Tibial nerve (tissue), 4 donors: ENCODE measurements around the gene MEGF6. TPM values are rescaled to one million over a fixed set of nuclear protein-coding genes. Genes with fewer than 3 reads are reported as not detected.

Experiments used
- DNase-seq, 2 donors: peaks; one replicate each; pipeline ENCODE4 v3.0.0-alpha.2; 2019; ENCODE audit warnings: low spot score in 2 of 2
- H3K27ac ChIP-seq, 4 donors: fragments of 200-600 bp; sonication (generic) in 3 of 4; one replicate each; pipeline ENCODE4 v1.5.1; 2017 to 2019; ENCODE audit warnings: mild to moderate bottlenecking in 1 of 4
- H3K27me3 ChIP-seq, 2 donors: fragments of 200-600 bp; sonication (generic) in 1 of 2; one replicate each; pipeline versions ENCODE4 v1.5.1 to v1.6.0; 2017 to 2019
- H3K36me3 ChIP-seq, 3 donors: fragments of 200-600 bp; sonication (generic); one replicate each; pipeline ENCODE4 v1.5.1; 2018 to 2019
- H3K4me1 ChIP-seq, 4 donors: fragments of 200-600 bp; sonication (generic) in 3 of 4; one replicate each; pipeline ENCODE4 v1.5.1; 2017 to 2019
- H3K4me3 ChIP-seq, 4 donors: fragments of 200-600 bp; sonication (generic) in 3 of 4; one replicate each; pipeline ENCODE4 v1.5.1; 2017 to 2019; ENCODE audit warnings: mild to moderate bottlenecking in 1 of 4, moderate library complexity in 1 of 4
- H3K9me3 ChIP-seq, 4 donors: fragments of 200-600 bp; sonication (generic) in 3 of 4; one replicate each; pipeline ENCODE4 v1.5.1; 2017 to 2019
- EP300 ChIP-seq, 2 donors: sonication (generic); formaldehyde crosslinking; IDR thresholded peaks; one replicate each; pipeline ENCODE4 v1.6.1; 2017; ENCODE audit warnings: antibody characterized with exemption in 2 of 2, mild to moderate bottlenecking in 1 of 2
- POLR2A ChIP-seq, 2 donors: fragments of 450-650 bp; IDR thresholded peaks; one replicate each; pipeline ENCODE4 v1.6.1; 2017; ENCODE audit warnings: antibody characterized with exemption in 2 of 2, mild to moderate bottlenecking in 2 of 2, moderate library complexity in 2 of 2
- WGBS, 2 donors: methylation state at CpG; one replicate each; pipeline ENCODE4 v1.1.5; 2018; 5-methylcytosine and 5-hydroxymethylcytosine counted together
- total RNA-seq, 4 donors: library from RNA; depleted of rRNA; stranded (reverse); fragments of >200 nt; gene quantifications; one replicate each; pipeline ENCODE4 v1.1.0, GENCODE V29; 2016
- TF ChIP-seq, protein P1 (sequence below), 5 experiments: fragments of 200-600 bp in 3 of 5; fragments of 450-650 bp in 2 of 5; sonication (generic) in 3 of 5; IDR thresholded peaks; one replicate each; pipeline ENCODE4 v1.5.1; 2016 to 2019; ENCODE audit warnings: antibody characterized with exemption in 5 of 5, mild to moderate bottlenecking in 3 of 5, moderate library complexity in 2 of 5

Gene MEGF6
- total RNA-seq, 4 donors from 2014 or later, result 25.3 to 63.3 (median 42.8) TPM

- peaks cover 0 to 27% (median 13%) of the 10 kb centered on the region in 4 donors for H3K4me1 ChIP-seq
- TF ChIP-seq POLR2A (IDR thresholded peaks at IDR 0.05) (no peak), EP300 (IDR thresholded peaks at IDR 0.05) (no peak)
- TF ChIP-seq, protein P1, sequence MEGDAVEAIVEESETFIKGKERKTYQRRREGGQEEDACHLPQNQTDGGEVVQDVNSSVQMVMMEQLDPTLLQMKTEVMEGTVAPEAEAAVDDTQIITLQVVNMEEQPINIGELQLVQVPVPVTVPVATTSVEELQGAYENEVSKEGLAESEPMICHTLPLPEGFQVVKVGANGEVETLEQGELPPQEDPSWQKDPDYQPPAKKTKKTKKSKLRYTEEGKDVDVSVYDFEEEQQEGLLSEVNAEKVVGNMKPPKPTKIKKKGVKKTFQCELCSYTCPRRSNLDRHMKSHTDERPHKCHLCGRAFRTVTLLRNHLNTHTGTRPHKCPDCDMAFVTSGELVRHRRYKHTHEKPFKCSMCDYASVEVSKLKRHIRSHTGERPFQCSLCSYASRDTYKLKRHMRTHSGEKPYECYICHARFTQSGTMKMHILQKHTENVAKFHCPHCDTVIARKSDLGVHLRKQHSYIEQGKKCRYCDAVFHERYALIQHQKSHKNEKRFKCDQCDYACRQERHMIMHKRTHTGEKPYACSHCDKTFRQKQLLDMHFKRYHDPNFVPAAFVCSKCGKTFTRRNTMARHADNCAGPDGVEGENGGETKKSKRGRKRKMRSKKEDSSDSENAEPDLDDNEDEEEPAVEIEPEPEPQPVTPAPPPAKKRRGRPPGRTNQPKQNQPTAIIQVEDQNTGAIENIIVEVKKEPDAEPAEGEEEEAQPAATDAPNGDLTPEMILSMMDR (IDR thresholded peaks at IDR 0.05), result no peak
- WGBS, 2 donors, result 88 to 90% methylated on average over 9 of the region's 9 CpGs
- no peak overlapping the region for H3K27ac ChIP-seq
- no peak for DNase-seq
- H3K4me3 ChIP-seq, result no peak overlapping the region
- H3K36me3 ChIP-seq, result no peaks in the 10 kb centered on the region
- H3K27me3 ChIP-seq, result peaks cover 0 to 27% of the 10 kb centered on the region in 2 donors
- H3K9me3 ChIP-seq, result peaks cover 0 to 18% (median 0%) of the 10 kb centered on the region in 4 donors
Measured at GRCh38 chr1:3450202-3450863, 161.0 kb downstream of the MEGF6 start.

DNA sequence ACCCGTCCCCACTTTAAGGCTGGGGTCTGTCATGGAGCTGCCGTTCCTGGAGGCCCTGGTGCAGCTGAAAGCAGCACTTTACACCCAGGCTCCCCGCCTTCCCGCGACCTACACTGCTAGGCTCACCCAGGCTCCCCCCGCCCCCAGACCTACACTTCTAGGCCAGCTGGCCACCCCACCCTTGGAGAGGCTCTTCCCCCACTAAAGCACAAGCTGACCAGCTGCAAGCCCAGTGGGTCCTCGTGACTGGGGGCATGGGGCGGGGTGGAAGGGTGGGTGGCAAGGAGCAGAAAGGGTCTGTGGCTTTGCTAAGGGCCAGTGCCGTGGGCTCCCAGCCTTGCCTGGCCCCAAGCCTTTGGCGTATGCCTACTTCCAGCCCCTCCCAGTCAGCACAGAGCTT lies 166.6 kb downstream of the MEGF6 start:
- no peak for DNase-seq
- no peak for TF ChIP-seq POLR2A (IDR thresholded peaks at IDR 0.05)
- TF ChIP-seq, protein P1 (IDR thresholded peaks at IDR 0.05), result no peak
- no peak for TF ChIP-seq EP300 (IDR thresholded peaks at IDR 0.05)
- peak overlapping the region in 3 of 4 donors; percentile 14 to 88 (median 75) for H3K27ac ChIP-seq
- peaks cover 0 to 18% (median 0%) of the 10 kb centered on the region in 4 donors for H3K9me3 ChIP-seq
- peaks cover 0 to 53% (median 19%) of the 10 kb centered on the region in 4 donors for H3K4me1 ChIP-seq
- H3K4me3 ChIP-seq, result no peak overlapping the region
- peaks cover 0 to 8% of the 10 kb centered on the region in 2 donors for H3K27me3 ChIP-seq
- no peaks in the 10 kb centered on the region for H3K36me3 ChIP-seq
- WGBS, 2 donors, result 51 to 54% methylated on average over 10 of the region's 10 CpGs

DNA sequence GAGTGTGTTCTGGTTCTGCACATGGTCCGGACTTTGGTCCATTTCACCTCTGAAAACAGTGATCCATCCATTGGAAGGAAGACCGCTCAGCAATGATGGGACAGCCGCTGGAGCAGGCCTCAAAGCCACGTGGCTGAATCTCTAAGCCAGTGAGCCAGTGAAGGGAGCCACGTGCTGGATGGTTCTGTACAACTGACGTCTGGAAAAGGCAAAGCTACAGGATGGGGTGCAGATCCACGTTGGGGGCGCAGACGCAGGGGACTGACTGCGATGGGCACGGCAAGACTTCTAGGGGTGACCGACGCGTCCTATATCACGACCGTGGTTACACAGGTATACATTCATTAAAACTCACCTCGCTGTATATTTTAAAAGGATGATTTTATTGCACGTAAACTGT lies 167.0 kb downstream of the MEGF6 start:
- H3K27ac ChIP-seq, result peak overlapping the region in 3 of 4 donors; percentile 14 to 88 (median 75)
- 90 to 92% methylated on average over 18 of the region's 18 CpGs for WGBS, 2 donors
- H3K27me3 ChIP-seq, result peaks cover 0 to 8% of the 10 kb centered on the region in 2 donors

DNA sequence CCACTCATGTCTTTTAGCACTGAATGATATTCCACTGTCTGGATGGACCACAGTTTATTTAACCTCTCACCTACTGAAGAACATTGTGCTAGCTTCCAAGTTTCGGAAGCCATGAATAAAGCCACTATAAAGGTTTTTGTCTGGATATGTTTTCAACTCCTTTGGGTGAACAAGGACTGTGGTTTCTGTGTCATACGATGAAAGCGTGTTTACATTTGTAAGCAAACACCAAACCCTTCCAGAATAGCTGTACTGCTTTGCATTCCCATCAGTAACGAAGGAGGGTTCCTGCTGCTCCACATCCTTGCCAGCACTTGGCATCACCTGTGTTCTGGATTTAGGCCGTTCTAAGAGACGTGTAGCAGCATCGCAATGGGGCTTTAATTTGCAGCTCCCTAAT lies 167.5 kb downstream of the MEGF6 start:
- Histone ChIP-seq H3K36me3 (no peaks in the 10 kb centered on the region), H3K4me1 (peaks cover 0 to 61% (median 22%) of the 10 kb centered on the region in 4 donors), H3K9me3 (peaks cover 0 to 18% (median 0%) of the 10 kb centered on the region in 4 donors), H3K4me3 (no peak overlapping the region), H3K27ac (peak overlapping the region in 2 of 4 donors; percentile 81 to 88), H3K27me3 (peaks cover 0 to 8% of the 10 kb centered on the region in 2 donors)
- DNase-seq, result no peak
- 62 to 73% methylated on average over 7 of the region's 7 CpGs for WGBS, 2 donors
- TF ChIP-seq POLR2A (IDR thresholded peaks at IDR 0.05), result no peak

More for the DNA sequence above, 167.0 kb downstream of the MEGF6 start:
- Histone ChIP-seq H3K4me3 (no peak overlapping the region), H3K9me3 (peaks cover 0 to 18% (median 0%) of the 10 kb centered on the region in 4 donors), H3K36me3 (no peaks in the 10 kb centered on the region), H3K4me1 (peaks cover 0 to 56% (median 21%) of the 10 kb centered on the region in 4 donors)
- DNase-seq, result no peak
- TF ChIP-seq POLR2A (IDR thresholded peaks at IDR 0.05), result no peak
- no peak for TF ChIP-seq EP300 (IDR thresholded peaks at IDR 0.05)
- TF ChIP-seq, protein P1 (IDR thresholded peaks at IDR 0.05), result no peak

GRCh38 chr1:3442901-3443300 lies 168.4 kb downstream of the MEGF6 start:
- Histone ChIP-seq H3K27me3 (peaks cover 0 to 8% of the 10 kb centered on the region in 2 donors), H3K4me3 (no peak overlapping the region), H3K27ac (peak overlapping the region in 3 of 4 donors; percentile 36 to 88 (median 81)), H3K9me3 (peaks cover 0 to 16% (median 0%) of the 10 kb centered on the region in 4 donors), H3K4me1 (peaks cover 0 to 63% (median 22%) of the 10 kb centered on the region in 4 donors), H3K36me3 (no peaks in the 10 kb centered on the region)
- 72 to 82% methylated on average over 12 of the region's 12 CpGs for WGBS, 2 donors
- TF ChIP-seq EP300 (IDR thresholded peaks at IDR 0.05) (no peak), POLR2A (IDR thresholded peaks at IDR 0.05) (no peak)
- TF ChIP-seq, protein P1 (IDR thresholded peaks at IDR 0.05), result no peak
- no peak for DNase-seq
